HG03045 (cell line): Measurements from ENCODE around the gene CASS4.

ENCODE experiments used
- ATAC-seq: cut with Tn5 transposase; IDR thresholded peaks from one replicate; pipeline ENCODE4 v1.9.1; 2021; ENCODE audit warnings: mild to moderate bottlenecking, moderate library complexity; ENCODE audit not compliant: unreplicated experiment

Gene CASS4

GRCh38 chr20:56422076-56422823 lies 10.2 kb downstream of the CASS4 start:
- no peak for ATAC-seq

- ATAC-seq = no peak
Measured at GRCh38 chr20:56422824-56423189, 10.7 kb downstream of the CASS4 start.

GRCh38 chr20:56423211-56423610 lies 11.2 kb downstream of the CASS4 start:
- no peak for ATAC-seq

GRCh38 chr20:56423886-56424285 lies 11.8 kb downstream of the CASS4 start:
- ATAC-seq = no peak

- ATAC-seq = no peak
Measured at GRCh38 chr20:56424931-56425330, 12.9 kb downstream of the CASS4 start.

GRCh38 chr20:56426026-56426425 lies 14.0 kb downstream of the CASS4 start:
- no peak for ATAC-seq

- ATAC-seq = no peak
Measured at GRCh38 chr20:56426926-56427325, 14.9 kb downstream of the CASS4 start.

- ATAC-seq = no peak
Measured at GRCh38 chr20:56427797-56428196, 15.7 kb downstream of the CASS4 start.

- no peak for ATAC-seq
Measured at GRCh38 chr20:56428410-56428809, 16.4 kb downstream of the CASS4 start.

- ATAC-seq = no peak
Measured at GRCh38 chr20:56428881-56429280, 16.8 kb downstream of the CASS4 start.

GRCh38 chr20:56429502-56429901 lies 17.4 kb downstream of the CASS4 start:
- no peak for ATAC-seq

- ATAC-seq = no peak
Measured at GRCh38 chr20:56429941-56430340, 17.9 kb downstream of the CASS4 start.

- no peak for ATAC-seq
Measured at GRCh38 chr20:56430461-56430860, 18.4 kb downstream of the CASS4 start.

- ATAC-seq = no peak
Measured at GRCh38 chr20:56430957-56431356, 18.9 kb downstream of the CASS4 start.

- ATAC-seq = no peak
Measured at GRCh38 chr20:56431471-56431870, 19.4 kb downstream of the CASS4 start.

- ATAC-seq = no peak
Measured at GRCh38 chr20:56433221-56433879, 21.3 kb downstream of the CASS4 start.

- ATAC-seq = no peak
Measured at GRCh38 chr20:56433880-56434255, 21.8 kb downstream of the CASS4 start.

GRCh38 chr20:56437196-56437960 lies 25.3 kb downstream of the CASS4 start:
- ATAC-seq = no peak

- no peak for ATAC-seq
Measured at GRCh38 chr20:56438284-56438683, 26.2 kb downstream of the CASS4 start.

- no peak for ATAC-seq
Measured at GRCh38 chr20:56439771-56440291, 27.8 kb downstream of the CASS4 start.

- no peak for ATAC-seq
Measured at GRCh38 chr20:56440346-56441007, 28.4 kb downstream of the CASS4 start.
